ENCODE measurements around the gene TBXA2R. TPM values are rescaled to one million over a fixed set of nuclear protein-coding genes. Genes with fewer than 3 reads are reported as not detected.
"Not testable (repeated sequence)": the region's sequence is repeated elsewhere in the genome, so short reads cannot be mapped to it uniquely, and the experiment has no call there.

The TBXA2R gene
- total and polyA plus RNA-seq, 2 of the 8 experiments (the other 6 are each of a cell fraction or from before 2014, with no cell fraction given) = 0.39 to 0.50 TPM

GRCh38 chr19:3570606-3571011, 36.1 kb downstream of the TBXA2R start (continued):
- TF ChIP-seq E2F6 (IDR thresholded peaks at IDR 0.05) (no peak), RXRA (IDR thresholded peaks at IDR 0.05; ENCODE audit: insufficient read depth, low read depth, low read length) (no peak)

- H2AK5ac ChIP-seq (ENCODE audit: low read depth, low read length); H4K91ac ChIP-seq (replicated peaks; ENCODE audit: insufficient read length, low read length); H4K5ac ChIP-seq (ENCODE audit: insufficient read length, low read depth, low read length); H3K4me2 ChIP-seq (ENCODE audit: insufficient read depth in 1 of 2, low read depth in 2 of 2, low read length in 2 of 2); H2AFZ ChIP-seq (ENCODE audit: low read length); H3K4me3 ChIP-seq (ENCODE audit: extremely low read depth in 1 of 4, insufficient read depth in 2 of 4, low read depth in 3 of 4, low read length in 4 of 4); H3K23me2 ChIP-seq (ENCODE audit: low read depth, low read length); H3K18ac ChIP-seq (ENCODE audit: extremely low read depth, low read length); H3K36me3 ChIP-seq (ENCODE audit: control insufficient read depth in 2 of 4, insufficient read depth in 4 of 4, low read length in 3 of 4); H2BK5ac ChIP-seq (ENCODE audit: low read depth, low read length); H3K79me2 ChIP-seq (ENCODE audit: control insufficient read depth in 1 of 2, insufficient read depth in 2 of 2, low read length in 2 of 2); H3K79me1 ChIP-seq (ENCODE audit: low read depth, low read length); H3K23ac ChIP-seq (ENCODE audit: insufficient read length); H3K56ac ChIP-seq (replicated peaks; ENCODE audit: insufficient read length, low read depth, low read length); H3K14ac ChIP-seq (ENCODE audit: insufficient read length); FAIRE-seq; H4K8ac ChIP-seq (ENCODE audit: extremely low read depth, insufficient read depth, low read length); DNase-seq (ENCODE audit: low read depth in 1 of 2, low spot score in 2 of 2); H3K27ac ChIP-seq (ENCODE audit: low read depth, low read length); H2BK20ac ChIP-seq (ENCODE audit: low read length); H2BK15ac ChIP-seq (ENCODE audit: low read length); H4K20me1 ChIP-seq (replicated peaks in 1 of 2; ENCODE audit: control insufficient read depth in 1 of 2, insufficient read depth in 2 of 2, low read length in 2 of 2); POLR2A ChIA-PET (ENCODE audit: partially characterized antibody); H3K9me3 ChIP-seq (ENCODE audit: insufficient read depth in 2 of 2, low read depth in 1 of 2, low read length in 1 of 2); H2BK12ac ChIP-seq (ENCODE audit: low read depth, low read length); H3K4ac ChIP-seq (replicated peaks; ENCODE audit: insufficient read length, low read depth, low read length); H2BK120ac ChIP-seq (replicated peaks; ENCODE audit: low read depth, low read length); H3K9ac ChIP-seq (replicated peaks in 1 of 4; ENCODE audit: extremely low read depth in 1 of 4, low read depth in 3 of 4, low read length in 3 of 4); H3K4me1 ChIP-seq (replicated peaks in 1 of 4; ENCODE audit: control insufficient read depth in 3 of 4, insufficient read depth in 4 of 4, low read length in 3 of 4); H3K27me3 ChIP-seq (replicated peaks in 1 of 4; ENCODE audit: control insufficient read depth in 3 of 4, extremely low read depth in 1 of 4, insufficient read depth in 3 of 4, low read length in 3 of 4): not testable (repeated sequence)
- 93% methylated on average over 6 of the region's 11 CpGs; no CpG with 5 or more reads in 1 of the 2 experiments for WGBS, 2 experiments (ENCODE audit: extremely low coverage in 1 of 2, insufficient coverage in 1 of 2, insufficient read length in 1 of 2, insufficient replicate concordance in 2 of 2, low coverage in 1 of 2, low lambda C conversion rate in 2 of 2, missing lambda C conversion rate in 1 of 2)
- CTCF ChIA-PET (ENCODE audit: partially characterized antibody) = interaction anchor here (0.6 to 1.5 kb wide), 4 partner anchors 11 to 31 kb away, joined by 3 to 4 read pairs (median 3); partner anchors contain the start of gene TEKTIP1
These were observed 36.6 kb downstream of the TBXA2R start for GRCh38 chr19:3570042-3570441.
